Transverse colon (tissue), 4 donors: Measurements from ENCODE around the gene GPR176. TPM values are rescaled to one million over a fixed set of nuclear protein-coding genes. Genes with fewer than 3 reads are reported as not detected.
A peak's percentile ranks its signal among the peaks of the same experiment; 100 is the strongest.

Experiments
- DNase-seq: peaks from one replicate; pipeline ENCODE4 v3.0.0-alpha.2; 2019
- H3K27ac ChIP-seq, 4 donors: fragments of 200-600 bp; sonication (generic); 2 replicates each; pipeline ENCODE4 v1.5.1; 2016 to 2018; ENCODE audit warnings: inconsistent platforms in 4 of 4
- H3K27me3 ChIP-seq: fragments of 200-600 bp; sonication (generic); 2 replicates; pipeline ENCODE4 v1.5.1; 2017; ENCODE audit warnings: inconsistent platforms
- H3K36me3 ChIP-seq, 4 donors: fragments of 200-600 bp; sonication (generic); 2 replicates each; pipeline ENCODE4 v1.5.1; 2017 to 2019; ENCODE audit warnings: inconsistent platforms in 4 of 4
- H3K4me1 ChIP-seq, 4 donors: fragments of 200-600 bp; sonication (generic); 2 replicates each; pipeline ENCODE4 v1.5.1; 2017 to 2020; ENCODE audit warnings: inconsistent platforms in 4 of 4
- H3K4me3 ChIP-seq, 4 donors: fragments of 200-600 bp; sonication (generic); 1 replicate in 1 of 4; 2 replicates in 3 of 4; pipeline versions ENCODE4 v1.5.1 to v1.6.1; 2017 to 2019; ENCODE audit warnings: inconsistent platforms in 4 of 4
- H3K9me3 ChIP-seq, 2 donors: fragments of 200-600 bp; sonication (generic); 2 replicates each; pipeline ENCODE4 v1.5.1; 2017 to 2019; ENCODE audit warnings: inconsistent platforms in 2 of 2
- EP300 ChIP-seq: sonication (generic); formaldehyde crosslinking; IDR thresholded peaks from one replicate; pipeline ENCODE4 v1.6.1; 2017; ENCODE audit warnings: antibody characterized with exemption, low read depth
- POLR2A ChIP-seq: fragments of 450-650 bp; IDR thresholded peaks from one replicate; pipeline ENCODE4 v1.6.1; 2016; ENCODE audit warnings: antibody characterized with exemption, mild to moderate bottlenecking, moderate library complexity
- POLR2AphosphoS5 ChIP-seq, 3 donors: sonication (generic); formaldehyde crosslinking; IDR thresholded peaks; one replicate each; pipeline ENCODE4 v1.6.1; 2016; ENCODE audit warnings: antibody characterized with exemption in 3 of 3
- WGBS, 2 donors: methylation state at CpG; one replicate each; pipeline ENCODE4 v1.1.5; 2018; ENCODE audit warnings: low coverage in 1 of 2; 5-methylcytosine and 5-hydroxymethylcytosine counted together
- in situ Hi-C, 4 donors: fragments of 200-750 bp; cut with MboI; loops; one replicate each; pipeline versions ENCODE4 v1.15.0 to v1.15.1; 2017; ENCODE audit warnings: low sequenced_read_pairs in 3 of 4, low pct_ligation_motif_present in 1 of 4, low pct_unique_long_range_greater_than_20kb in 1 of 4
- intact Hi-C: fragments of 100-400 bp; cut with DNase I; formaldehyde crosslinking; loops from one replicate; pipeline ENCODE4 v1.15.1; 2023; ENCODE audit warnings: low total_unique reads
- total RNA-seq, 4 donors: library from RNA; depleted of rRNA; stranded (reverse); fragments of >200 nt; gene quantifications; one replicate each; pipeline ENCODE4 v1.1.0, GENCODE V29; 2016
- TF ChIP-seq, protein P1 (sequence below), 5 experiments: fragments of 200-600 bp in 3 of 5; fragments of 450-650 bp in 2 of 5; sonication (generic) in 3 of 5; IDR thresholded peaks; 1 replicate in 2 of 5; 2 replicates in 3 of 5; pipeline ENCODE4 v1.5.1; 2016 to 2017; ENCODE audit warnings: antibody characterized with exemption in 5 of 5, inconsistent platforms in 3 of 5, mild to moderate bottlenecking in 2 of 5, moderate library complexity in 1 of 5

The GPR176 gene
- total RNA-seq, 4 donors from 2014 or later: 1.6 to 10.9 (median 2.5) TPM; not detected in 1

- 45% methylated on average over 1 of the region's 1 CpG; no CpG with 5 or more reads in 1 of the 2 donors for WGBS, 2 donors
- Histone ChIP-seq H3K27ac (no peak overlapping the region), H3K36me3 (no peaks in the 10 kb centered on the region), H3K4me3 (no peak overlapping the region), H3K9me3 (no peaks in the 10 kb centered on the region), H3K4me1 (peaks cover 4 to 22% (median 9%) of the 10 kb centered on the region in 4 donors), H3K27me3 (no peaks in the 10 kb centered on the region)
- in situ Hi-C loops: loop anchor here in 1 of 4 donors (10.0 kb wide), 1 partner anchor 87 kb away; no protein-coding TSS in a partner anchor
- no peak for TF ChIP-seq EP300
- no peak for TF ChIP-seq POLR2AphosphoS5 (IDR thresholded peaks at IDR 0.05)
- no peak for TF ChIP-seq POLR2A
- TF ChIP-seq, protein P1, sequence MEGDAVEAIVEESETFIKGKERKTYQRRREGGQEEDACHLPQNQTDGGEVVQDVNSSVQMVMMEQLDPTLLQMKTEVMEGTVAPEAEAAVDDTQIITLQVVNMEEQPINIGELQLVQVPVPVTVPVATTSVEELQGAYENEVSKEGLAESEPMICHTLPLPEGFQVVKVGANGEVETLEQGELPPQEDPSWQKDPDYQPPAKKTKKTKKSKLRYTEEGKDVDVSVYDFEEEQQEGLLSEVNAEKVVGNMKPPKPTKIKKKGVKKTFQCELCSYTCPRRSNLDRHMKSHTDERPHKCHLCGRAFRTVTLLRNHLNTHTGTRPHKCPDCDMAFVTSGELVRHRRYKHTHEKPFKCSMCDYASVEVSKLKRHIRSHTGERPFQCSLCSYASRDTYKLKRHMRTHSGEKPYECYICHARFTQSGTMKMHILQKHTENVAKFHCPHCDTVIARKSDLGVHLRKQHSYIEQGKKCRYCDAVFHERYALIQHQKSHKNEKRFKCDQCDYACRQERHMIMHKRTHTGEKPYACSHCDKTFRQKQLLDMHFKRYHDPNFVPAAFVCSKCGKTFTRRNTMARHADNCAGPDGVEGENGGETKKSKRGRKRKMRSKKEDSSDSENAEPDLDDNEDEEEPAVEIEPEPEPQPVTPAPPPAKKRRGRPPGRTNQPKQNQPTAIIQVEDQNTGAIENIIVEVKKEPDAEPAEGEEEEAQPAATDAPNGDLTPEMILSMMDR (IDR thresholded peaks at IDR 0.05): no peak
- DNase-seq: no peak
- intact Hi-C loops: no loop called here
Measured at GRCh38 chr15:39787479-39787878, 132.6 kb downstream of the GPR176 start.

- no peaks in the 10 kb centered on the region for H3K27me3 ChIP-seq
- no peak for DNase-seq
- no peak for TF ChIP-seq POLR2AphosphoS5 (IDR thresholded peaks at IDR 0.05)
- no peak for TF ChIP-seq EP300
- TF ChIP-seq, protein P1 (IDR thresholded peaks at IDR 0.05): peak; percentile 54 to 67 (median 65)
- H3K4me3 ChIP-seq: no peak overlapping the region
- intact Hi-C loops (no loop called here), in situ Hi-C loops (loop anchor here in 1 of 4 donors (10.0 kb wide), 1 partner anchor 88 kb away; no protein-coding TSS in a partner anchor)
- no peaks in the 10 kb centered on the region for H3K9me3 ChIP-seq
- WGBS, 2 donors: 0 to 7% methylated on average over 1 to 5 of the region's 5 CpGs
- H3K27ac ChIP-seq: no peak overlapping the region
- H3K36me3 ChIP-seq: no peaks in the 10 kb centered on the region
- H3K4me1 ChIP-seq: peaks cover 4 to 22% (median 11%) of the 10 kb centered on the region in 4 donors
Measured at GRCh38 chr15:39786447-39787056, 133.5 kb downstream of the GPR176 start.

DNA sequence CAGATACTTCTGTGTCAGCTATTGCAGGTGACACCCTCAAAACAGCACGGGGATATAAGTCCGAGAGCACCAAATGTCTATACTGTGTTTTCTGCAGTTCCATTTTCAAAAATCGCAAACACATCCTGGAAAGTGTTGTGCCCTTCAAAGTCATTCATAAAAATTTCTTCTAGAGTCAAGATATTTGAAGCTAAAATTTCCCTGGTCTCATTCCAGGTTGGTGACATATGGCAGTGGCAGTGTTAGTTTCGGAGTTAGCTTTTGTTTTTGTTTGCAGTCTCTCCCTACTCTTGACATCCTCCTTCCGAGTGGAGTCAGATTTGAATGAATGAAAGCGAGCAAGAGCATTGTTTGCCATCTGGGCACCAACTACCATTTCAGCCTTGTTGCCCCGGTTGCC lies 134.2 kb downstream of the GPR176 start:
- WGBS, 2 donors: 78 to 85% methylated on average over 6 to 7 of the region's 7 CpGs
- intact Hi-C loops: no loop called here
- no peak overlapping the region for H3K27ac ChIP-seq

DNA sequence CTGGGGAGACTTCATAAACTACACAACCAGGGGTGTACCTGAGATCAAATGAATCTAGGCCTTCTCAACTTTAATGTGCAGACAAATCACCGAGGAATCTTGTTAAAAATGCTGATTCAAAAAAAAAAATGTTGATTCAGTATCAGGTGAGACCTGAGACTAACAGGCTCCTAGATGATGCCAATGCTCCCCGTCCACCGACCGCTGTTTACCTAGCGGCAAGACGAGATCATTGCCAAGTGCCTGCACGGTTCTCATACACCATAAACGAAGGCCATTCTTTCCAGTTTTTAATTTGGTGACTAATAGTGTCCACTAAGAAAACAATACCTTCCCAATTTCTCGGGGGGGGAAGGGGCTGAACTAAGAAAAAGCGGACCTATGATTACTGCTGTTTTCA lies 134.9 kb downstream of the GPR176 start:
- no peak for TF ChIP-seq POLR2AphosphoS5 (IDR thresholded peaks at IDR 0.05)
- no peak for TF ChIP-seq EP300
- TF ChIP-seq POLR2A: no peak
- TF ChIP-seq, protein P1 (IDR thresholded peaks at IDR 0.05): no peak
- H3K36me3 ChIP-seq: no peaks in the 10 kb centered on the region
- H3K9me3 ChIP-seq: no peaks in the 10 kb centered on the region
- no peak for DNase-seq
- H3K27me3 ChIP-seq: no peaks in the 10 kb centered on the region
- peaks cover 4 to 22% (median 11%) of the 10 kb centered on the region in 4 donors for H3K4me1 ChIP-seq
- intact Hi-C loops (no loop called here), in situ Hi-C loops (loop anchor here in 1 of 4 donors (10.0 kb wide), 1 partner anchor 90 kb away; no protein-coding TSS in a partner anchor)
- no peak overlapping the region for H3K4me3 ChIP-seq
- H3K27ac ChIP-seq: no peak overlapping the region
- WGBS, 2 donors: 56 to 68% methylated on average over 10 of the region's 10 CpGs

More for the DNA sequence above, 134.2 kb downstream of the GPR176 start:
- H3K4me3 ChIP-seq: no peak overlapping the region
- H3K9me3 ChIP-seq: no peaks in the 10 kb centered on the region
- no peaks in the 10 kb centered on the region for H3K36me3 ChIP-seq
- in situ Hi-C loops: loop anchor here in 1 of 4 donors (10.0 kb wide), 1 partner anchor 89 kb away; no protein-coding TSS in a partner anchor
- TF ChIP-seq POLR2AphosphoS5 (IDR thresholded peaks at IDR 0.05): no peak
- TF ChIP-seq EP300: no peak
- TF ChIP-seq POLR2A: no peak
- TF ChIP-seq, protein P1 (IDR thresholded peaks at IDR 0.05): no peak
- peaks cover 4 to 22% (median 11%) of the 10 kb centered on the region in 4 donors for H3K4me1 ChIP-seq
- no peaks in the 10 kb centered on the region for H3K27me3 ChIP-seq
- DNase-seq: no peak
